ENCODE measurements around the gene ROR1. TPM values are rescaled to one million over a fixed set of nuclear protein-coding genes. Genes with fewer than 3 reads are reported as not detected.
"Not testable (repeated sequence)": the region's sequence is repeated elsewhere in the genome, so short reads cannot be mapped to it uniquely, and the experiment has no call there.

The ROR1 gene
- total RNA-seq, 1 donor from 2014 or later: 2.5 TPM

DNA sequence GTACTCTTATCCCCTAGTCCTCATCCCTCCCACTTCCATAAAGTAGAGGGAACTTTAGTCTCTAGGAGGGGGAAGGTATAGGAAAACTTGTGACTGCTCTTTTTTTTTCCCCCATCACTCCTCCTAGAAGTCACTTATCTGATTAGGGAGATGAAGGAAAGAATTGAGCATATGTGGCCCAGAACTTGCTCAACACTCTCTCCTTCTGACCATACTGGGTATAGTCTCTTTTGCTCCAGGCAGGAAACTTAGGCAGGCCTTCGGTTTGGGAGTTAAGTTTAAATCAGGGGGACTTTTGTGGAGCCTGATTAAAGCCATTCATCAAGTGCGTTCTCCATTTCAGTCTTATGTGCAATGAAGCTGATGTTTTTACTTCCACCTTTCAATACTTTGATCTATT lies 435.4 kb downstream of the ROR1 start:
- no peak for DNase-seq (ENCODE audit: low read depth, low spot score)

- no peak for DNase-seq (ENCODE audit: low read depth, low spot score)
These were observed 438.2 kb downstream of the ROR1 start for GRCh38 chr1:64212031-64212430.

DNA sequence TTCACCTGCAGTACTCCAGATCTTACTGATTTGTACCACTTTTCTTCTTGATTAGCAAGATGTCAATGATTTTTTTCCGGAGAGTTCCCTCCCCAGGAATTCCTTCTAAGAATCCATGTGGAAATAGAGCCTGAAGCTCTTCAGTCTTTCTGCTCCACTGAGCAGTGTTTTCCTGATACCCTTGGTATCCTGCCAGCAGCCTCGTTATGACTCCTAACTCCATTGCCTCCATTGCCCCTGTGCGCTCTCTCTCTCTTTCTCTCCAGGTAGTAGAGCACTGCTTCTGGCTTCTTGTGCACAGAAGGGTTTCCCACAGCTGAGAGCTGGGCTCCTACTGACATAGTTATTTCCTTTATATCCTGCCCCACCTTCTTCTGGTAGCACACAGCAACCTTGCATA lies 441.8 kb downstream of the ROR1 start:
- no peak for DNase-seq (ENCODE audit: low read depth, low spot score)

DNA sequence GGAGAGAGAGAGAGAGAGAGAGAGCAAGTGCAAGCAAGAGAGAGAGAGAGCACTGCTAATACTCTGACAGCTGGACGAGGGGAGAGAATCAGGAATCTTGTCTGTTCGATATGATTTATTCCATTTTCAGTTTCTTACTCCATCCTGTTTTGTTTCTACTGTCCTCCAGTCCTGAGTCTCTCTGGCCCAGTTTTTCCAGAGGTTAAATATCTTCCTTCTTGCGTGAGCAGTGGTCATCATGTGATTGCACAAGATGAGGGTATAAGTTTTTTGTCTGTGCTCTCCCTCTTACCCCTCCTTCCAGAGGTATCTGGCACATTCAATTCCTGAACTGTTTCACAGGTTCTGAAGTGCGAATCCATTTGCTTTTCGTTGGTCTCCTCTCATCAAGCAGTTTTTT lies 446.4 kb downstream of the ROR1 start:
- no peak for DNase-seq (ENCODE audit: low read depth, low spot score)

DNA sequence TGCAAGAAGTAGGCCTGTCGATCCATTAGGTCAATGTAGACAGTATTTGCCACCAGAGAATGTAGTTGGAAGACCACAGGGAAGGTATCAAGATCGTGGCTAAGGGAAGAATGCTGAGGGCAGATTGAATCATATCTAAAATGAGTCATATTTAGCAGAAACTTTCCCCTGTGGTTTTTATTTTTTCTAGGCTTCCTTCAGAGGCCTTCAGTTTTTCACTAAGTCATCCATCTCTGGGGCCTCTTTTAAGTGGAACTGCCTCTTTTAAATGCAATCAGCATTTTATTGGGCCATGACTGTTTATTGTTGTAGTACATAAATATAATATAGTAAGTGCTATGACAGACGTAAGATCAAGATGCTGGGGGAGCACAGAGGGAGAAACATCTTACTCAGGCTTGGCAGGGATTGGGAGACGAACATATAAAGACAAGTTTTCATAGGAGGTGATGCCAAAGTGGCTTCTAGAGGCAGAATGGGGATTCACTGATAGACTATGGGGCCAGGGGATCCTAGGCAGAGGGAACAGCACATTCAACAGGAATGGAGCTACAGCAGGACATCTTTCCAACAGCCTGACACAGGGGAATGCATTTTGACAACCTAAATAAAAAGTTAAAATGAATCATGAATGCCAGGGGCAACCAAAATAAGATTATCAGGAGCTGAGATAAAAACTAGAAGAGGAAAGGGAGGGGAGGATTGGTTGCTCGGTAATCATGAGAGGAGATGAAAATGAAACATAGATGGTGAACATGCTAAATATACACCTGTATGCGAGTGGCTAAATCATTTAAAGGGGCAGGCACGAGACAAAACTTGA lies 449.7 kb downstream of the ROR1 start:
- DNase-seq (ENCODE audit: low read depth, low spot score): no peak

- DNase-seq (ENCODE audit: low read depth, low spot score): not testable (repeated sequence)
These were observed 450.4 kb downstream of the ROR1 start for GRCh38 chr1:64224236-64224635.

- DNase-seq (ENCODE audit: low read depth, low spot score): no peak
These were observed 454.5 kb downstream of the ROR1 start for GRCh38 chr1:64228167-64228957.

- DNase-seq (ENCODE audit: low read depth, low spot score): no peak
These were observed 455.5 kb downstream of the ROR1 start for GRCh38 chr1:64229307-64229706.

Other genes with a start within 250 kb of the ROR1 start
- gene PGM1, start 180.6 kb upstream of the ROR1 start, total RNA-seq: 35.4 and 38.5 TPM in 2 replicates